Panc1 (cell line): ENCODE data around the gene DLG2. TPM values are rescaled to one million over a fixed set of nuclear protein-coding genes. Genes with fewer than 3 reads are reported as not detected.

Experiments used
- ATAC-seq: fragments of 200-7000 bp; cut with Tn5 transposase; 2 replicates; pipeline ENCODE4 v1.9.1; 2020; ENCODE audit warnings: mild to moderate bottlenecking, moderate library complexity
- BruUV-seq: library from RNA; stranded (reverse); fragments of 400-500 nt; replicated peaks from 2 replicates; lab custom pipeline; 2021; lab: Mats Ljungman, UMichigan
- CTCF ChIA-PET: fragments of 300-600 bp; sonication (Branson Sonifier 250); formaldehyde crosslinking; loops from one replicate; lab custom pipeline; 2022; ENCODE audit warnings: antibody characterized with exemption; lab: Charles Lee
- POLR2A ChIA-PET: fragments of 300-600 bp; sonication (Branson Sonifier 250); formaldehyde crosslinking; loops from one replicate; lab custom pipeline; 2022; ENCODE audit warnings: antibody characterized with exemption; lab: Charles Lee
- DNase-seq: peaks from one replicate; pipeline ENCODE4 v3.0.0-alpha.2; 2010; ENCODE audit warnings: low read depth, low spot score
- H3K27ac ChIP-seq: 2 replicates; pipeline ENCODE4 v1.5.1; 2011; ENCODE audit warnings: mild to moderate bottlenecking, low read length, inconsistent platforms
- H3K27me3 ChIP-seq: fragments of 200-500 bp; sonication (Bioruptor generic); 2 replicates; pipeline ENCODE4 v1.6.0; 2014; ENCODE audit warnings: low read length, inconsistent platforms; ENCODE audit not compliant: control insufficient read depth, insufficient read depth
- H3K36me3 ChIP-seq: fragments of 200-500 bp; sonication (Bioruptor generic); 2 replicates; pipeline ENCODE4 v1.5.1; 2014; ENCODE audit warnings: inconsistent platforms, mild to moderate bottlenecking, low read length, moderate library complexity; ENCODE audit not compliant: control insufficient read depth, insufficient read depth
- H3K4me1 ChIP-seq: 2 replicates; pipeline ENCODE4 v1.5.1; 2011; ENCODE audit warnings: inconsistent platforms, mild to moderate bottlenecking, low read length, moderate library complexity; ENCODE audit not compliant: control insufficient read depth, insufficient read depth
- H3K4me3 ChIP-seq, 2 experiments: 2 replicates each; pipeline ENCODE4 v1.5.1; 2011 to 2012; ENCODE audit warnings: low read depth in 2 of 2, low read length in 2 of 2, mild to moderate bottlenecking in 2 of 2, inconsistent platforms in 1 of 2, moderate library complexity in 1 of 2
- H3K9me3 ChIP-seq: fragments of 200-500 bp; sonication (Bioruptor generic); 2 replicates; pipeline ENCODE4 v1.5.1; 2014; ENCODE audit warnings: low read depth, mild to moderate bottlenecking, inconsistent platforms, low read length, moderate library complexity; ENCODE audit not compliant: control insufficient read depth, insufficient read depth
- POLR2AphosphoS5 ChIP-seq: IDR thresholded peaks from 2 replicates; pipeline ENCODE4 v1.6.1; 2012; ENCODE audit warnings: mild to moderate bottlenecking, low read depth, low read length, moderate library complexity
- REST ChIP-seq, 2 experiments: IDR thresholded peaks; 2 replicates each; pipeline ENCODE4 v1.6.1; 2011 to 2012; ENCODE audit warnings: low read depth in 2 of 2, control low read depth in 1 of 2, low read length in 1 of 2, mild to moderate bottlenecking in 1 of 2, moderate library complexity in 1 of 2; ENCODE audit not compliant: insufficient read depth in 1 of 2
- SIN3A ChIP-seq: IDR thresholded peaks from 2 replicates; pipeline ENCODE4 v1.6.1; 2012; ENCODE audit warnings: low read depth, mild to moderate bottlenecking, low read length, moderate library complexity, borderline replicate concordance; ENCODE audit not compliant: insufficient read depth
- TCF7L2 ChIP-seq: IDR thresholded peaks from 2 replicates; pipeline ENCODE4 v1.6.1; 2011; ENCODE audit warnings: mild to moderate bottlenecking, low read depth, low read length, inconsistent platforms
- in situ Hi-C: cut with HindIII; loops from 2 replicates; pipeline ENCODE4 v1.10.0; 2016; ENCODE audit warnings: low sequenced_read_pairs, low pct_unique_long_range_greater_than_20kb
- intact Hi-C: fragments of 100-400 bp; cut with micrococcal nuclease; formaldehyde crosslinking; loops from one replicate; pipeline ENCODE4 v1.10.0; 2022; ENCODE audit not compliant: unreplicated experiment
- total RNA-seq: library from RNA; stranded (reverse); gene quantifications from one replicate; pipeline ENCODE4 v1.2.1, GENCODE V29; 2021; ENCODE audit not compliant: unreplicated experiment
- TF ChIP-seq, protein P1 (sequence below): fragments of 450-650 bp; IDR thresholded peaks from 2 replicates; pipeline ENCODE4 v1.5.1; 2017; ENCODE audit warnings: mild to moderate bottlenecking

The DLG2 gene
- total RNA-seq, 1 experiment from 2014 or later, result 4.2 TPM

- DNase-seq, result no peak
- BruUV-seq, result no TSS peak
- no peaks in the 10 kb centered on the region for H3K9me3 ChIP-seq
- CTCF ChIA-PET, result no interaction called here
- no peaks in the 10 kb centered on the region for H3K27me3 ChIP-seq
- intact Hi-C loops, result no loop called here
- POLR2A ChIA-PET, result no interaction called here
- ATAC-seq, result no peak
- no peak overlapping the region for H3K27ac ChIP-seq
- H3K4me1 ChIP-seq, result no peaks in the 10 kb centered on the region
- H3K36me3 ChIP-seq, result no peaks in the 10 kb centered on the region
- no peak overlapping the region for H3K4me3 ChIP-seq
- TF ChIP-seq REST (IDR thresholded peaks at IDR 0.05; ENCODE audit: insufficient read depth in 1 of 2, low read depth in 2 of 2, low read length in 1 of 2), result no peak
- TF ChIP-seq, protein P1, sequence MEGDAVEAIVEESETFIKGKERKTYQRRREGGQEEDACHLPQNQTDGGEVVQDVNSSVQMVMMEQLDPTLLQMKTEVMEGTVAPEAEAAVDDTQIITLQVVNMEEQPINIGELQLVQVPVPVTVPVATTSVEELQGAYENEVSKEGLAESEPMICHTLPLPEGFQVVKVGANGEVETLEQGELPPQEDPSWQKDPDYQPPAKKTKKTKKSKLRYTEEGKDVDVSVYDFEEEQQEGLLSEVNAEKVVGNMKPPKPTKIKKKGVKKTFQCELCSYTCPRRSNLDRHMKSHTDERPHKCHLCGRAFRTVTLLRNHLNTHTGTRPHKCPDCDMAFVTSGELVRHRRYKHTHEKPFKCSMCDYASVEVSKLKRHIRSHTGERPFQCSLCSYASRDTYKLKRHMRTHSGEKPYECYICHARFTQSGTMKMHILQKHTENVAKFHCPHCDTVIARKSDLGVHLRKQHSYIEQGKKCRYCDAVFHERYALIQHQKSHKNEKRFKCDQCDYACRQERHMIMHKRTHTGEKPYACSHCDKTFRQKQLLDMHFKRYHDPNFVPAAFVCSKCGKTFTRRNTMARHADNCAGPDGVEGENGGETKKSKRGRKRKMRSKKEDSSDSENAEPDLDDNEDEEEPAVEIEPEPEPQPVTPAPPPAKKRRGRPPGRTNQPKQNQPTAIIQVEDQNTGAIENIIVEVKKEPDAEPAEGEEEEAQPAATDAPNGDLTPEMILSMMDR, result no peak
- TF ChIP-seq SIN3A, result no peak
- TF ChIP-seq TCF7L2, result no peak
- TF ChIP-seq POLR2AphosphoS5, result no peak
- in situ Hi-C loops, result no loop called here
Measured at GRCh38 chr11:84503503-84503902, 1123.6 kb downstream of the DLG2 start.

DNA sequence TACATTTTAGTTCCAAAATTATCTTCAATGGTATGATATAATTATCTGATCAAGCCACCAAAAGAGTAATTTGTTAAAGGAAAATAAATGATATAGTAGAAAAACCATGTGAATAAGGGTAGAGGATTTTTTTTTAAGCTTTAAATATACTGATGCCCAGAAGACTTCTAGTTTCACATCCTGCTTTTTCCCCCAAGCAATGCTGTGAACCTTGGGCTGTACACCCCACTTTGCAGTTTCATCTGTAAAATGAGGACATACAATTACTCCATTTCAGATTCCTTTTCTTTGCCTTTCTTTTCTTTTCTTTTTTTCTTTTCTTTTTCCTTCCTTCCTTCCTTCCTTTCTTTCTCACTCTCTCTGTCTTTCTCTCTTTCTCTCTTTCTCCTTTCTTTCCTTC, 1125.4 kb downstream of the DLG2 start:
- in situ Hi-C loops, result no loop called here
- H3K9me3 ChIP-seq, result no peaks in the 10 kb centered on the region
- DNase-seq, result no peak
- H3K36me3 ChIP-seq, result no peaks in the 10 kb centered on the region
- no peak overlapping the region for H3K4me3 ChIP-seq
- BruUV-seq, result no TSS peak
- intact Hi-C loops, result no loop called here
- ChIA-PET CTCF (no interaction called here), POLR2A (interaction anchor here (0.6 kb wide), 1 partner anchor 1278 kb away, joined by 7 read pairs; no protein-coding TSS in a partner anchor)
- no peaks in the 10 kb centered on the region for H3K4me1 ChIP-seq
- ATAC-seq, result no peak
- no peak for TF ChIP-seq REST (IDR thresholded peaks at IDR 0.05; ENCODE audit: insufficient read depth in 1 of 2, low read depth in 2 of 2, low read length in 1 of 2)
- TF ChIP-seq SIN3A, result no peak
- TF ChIP-seq, protein P1, result no peak
- no peak for TF ChIP-seq TCF7L2
- TF ChIP-seq POLR2AphosphoS5, result no peak
- no peak overlapping the region for H3K27ac ChIP-seq
- no peaks in the 10 kb centered on the region for H3K27me3 ChIP-seq
